KMS-11 (cell line): Measurements from ENCODE around the gene TSPAN16.
"Not testable (repeated sequence)": the region's sequence is repeated elsewhere in the genome, so short reads cannot be mapped to it uniquely, and the experiment has no call there.

Experiments
- H2AFZ ChIP-seq: fragments of 200-600 bp; sonication (generic); 2 replicates; pipeline ENCODE4 v1.6.1; 2016; ENCODE audit warnings: antibody characterized with exemption, mixed run types, low read depth
- H3K27ac ChIP-seq: fragments of 200-600 bp; sonication (generic); 2 replicates; pipeline ENCODE4 v1.6.1; 2016; ENCODE audit warnings: mild to moderate bottlenecking, mixed run types
- H3K27me3 ChIP-seq: fragments of 200-600 bp; sonication (generic); 2 replicates; pipeline ENCODE4 v1.6.1; 2017; ENCODE audit warnings: mild to moderate bottlenecking, low read depth, mixed run types, moderate library complexity; ENCODE audit not compliant: insufficient read depth
- H3K36me3 ChIP-seq: fragments of 200-600 bp; sonication (generic); 2 replicates; pipeline ENCODE4 v1.6.1; 2017; ENCODE audit warnings: mild to moderate bottlenecking, mixed run types; ENCODE audit not compliant: insufficient read depth
- H3K4me1 ChIP-seq: fragments of 200-600 bp; sonication (generic); 2 replicates; pipeline ENCODE4 v1.6.1; 2016; ENCODE audit warnings: mild to moderate bottlenecking, low read depth, mixed run types; ENCODE audit not compliant: poor library complexity, severe bottlenecking
- H3K4me2 ChIP-seq: fragments of 200-600 bp; sonication (generic); 2 replicates; pipeline ENCODE4 v1.7.0; 2016; ENCODE audit warnings: mild to moderate bottlenecking, mixed run types
- H3K4me3 ChIP-seq: fragments of 200-600 bp; sonication (generic); IDR thresholded peaks from 2 replicates; pipeline ENCODE4 v1.6.1; 2017; ENCODE audit warnings: low read depth, low read length, mixed read lengths; ENCODE audit not compliant: insufficient read depth
- H3K79me2 ChIP-seq: fragments of 200-600 bp; sonication (generic); 2 replicates; pipeline ENCODE4 v1.6.1; 2016; ENCODE audit warnings: low read depth, mixed run types; ENCODE audit not compliant: insufficient read depth
- H3K9ac ChIP-seq: fragments of 200-600 bp; sonication (generic); 2 replicates; pipeline ENCODE4 v1.6.1; 2016; ENCODE audit warnings: mild to moderate bottlenecking, mixed run types
- H4K20me1 ChIP-seq: fragments of 200-600 bp; sonication (generic); 2 replicates; pipeline ENCODE4 v1.6.1; 2016; ENCODE audit warnings: mild to moderate bottlenecking, mixed run types; ENCODE audit not compliant: insufficient read depth
- CTCF ChIP-seq: fragments of 200-600 bp; sonication (generic); conservative IDR thresholded peaks from 2 replicates; pipeline ENCODE4 v1.6.1; 2017; ENCODE audit warnings: low read depth, mild to moderate bottlenecking, antibody characterized with exemption, low read length, moderate library complexity, mixed read lengths

Gene TSPAN16

GRCh38 chr19:11332822-11333221, 36.9 kb downstream of the TSPAN16 start:
- Histone ChIP-seq H3K9ac (no peak overlapping the region), H3K27me3 (no peaks in the 10 kb centered on the region), H3K4me3 (no peak overlapping the region), H3K4me1 (no peaks in the 10 kb centered on the region), H3K4me2 (no peak overlapping the region), H2AFZ (no peak overlapping the region), H3K79me2 (no peaks in the 10 kb centered on the region), H3K27ac (no peak overlapping the region), H3K36me3 (no peaks in the 10 kb centered on the region), H4K20me1 (no peaks in the 10 kb centered on the region)
- TF ChIP-seq CTCF: no peak

GRCh38 chr19:11333838-11334237, 37.9 kb downstream of the TSPAN16 start:
- H3K27ac ChIP-seq, H3K4me2 ChIP-seq, H2AFZ ChIP-seq: not testable (repeated sequence)

GRCh38 chr19:11335449-11336146, 39.6 kb downstream of the TSPAN16 start:
- Histone ChIP-seq H3K9ac (no peak overlapping the region), H3K4me3 (no peak overlapping the region), H3K36me3 (no peaks in the 10 kb centered on the region), H4K20me1 (no peaks in the 10 kb centered on the region), H3K4me1 (peaks cover 9% of the 10 kb centered on the region), H2AFZ (no peak overlapping the region), H3K4me2 (no peak overlapping the region), H3K27me3 (no peaks in the 10 kb centered on the region), H3K79me2 (no peaks in the 10 kb centered on the region), H3K27ac (no peak overlapping the region)
- no peak for TF ChIP-seq CTCF

More at GRCh38 chr19:11333838-11334237, 37.9 kb downstream of the TSPAN16 start:
- not testable (repeated sequence) for H3K79me2 ChIP-seq, H4K20me1 ChIP-seq, H3K27me3 ChIP-seq, H3K4me3 ChIP-seq, H3K9ac ChIP-seq, H3K4me1 ChIP-seq, H3K36me3 ChIP-seq

- peaks cover 9% of the 10 kb centered on the region for H3K4me1 ChIP-seq
- no peak overlapping the region for H3K27ac ChIP-seq
- H3K4me3 ChIP-seq: no peak overlapping the region
- no peaks in the 10 kb centered on the region for H3K79me2 ChIP-seq
- H3K36me3 ChIP-seq: no peaks in the 10 kb centered on the region
- TF ChIP-seq CTCF: no peak
- no peaks in the 10 kb centered on the region for H3K27me3 ChIP-seq
- H2AFZ ChIP-seq: no peak overlapping the region
- no peaks in the 10 kb centered on the region for H4K20me1 ChIP-seq
- no peak overlapping the region for H3K9ac ChIP-seq
- no peak overlapping the region for H3K4me2 ChIP-seq
Measured at GRCh38 chr19:11337080-11337479, 41.1 kb downstream of the TSPAN16 start.

- Histone ChIP-seq H3K36me3 (no peaks in the 10 kb centered on the region), H3K4me1 (peaks cover 9% of the 10 kb centered on the region), H3K4me3 (no peak overlapping the region), H3K79me2 (no peaks in the 10 kb centered on the region), H3K4me2 (no peak overlapping the region), H3K9ac (no peak overlapping the region), H2AFZ (no peak overlapping the region), H3K27me3 (no peaks in the 10 kb centered on the region), H4K20me1 (no peaks in the 10 kb centered on the region), H3K27ac (no peak overlapping the region)
- no peak for TF ChIP-seq CTCF
Measured at GRCh38 chr19:11338121-11338520, 42.2 kb downstream of the TSPAN16 start.
